ENCODE data around the gene ARID1B. TPM values are rescaled to one million over a fixed set of nuclear protein-coding genes. Genes with fewer than 3 reads are reported as not detected.

The ARID1B gene
- total RNA-seq, 1 experiment from 2014 or later: 63.9 TPM

DNA sequence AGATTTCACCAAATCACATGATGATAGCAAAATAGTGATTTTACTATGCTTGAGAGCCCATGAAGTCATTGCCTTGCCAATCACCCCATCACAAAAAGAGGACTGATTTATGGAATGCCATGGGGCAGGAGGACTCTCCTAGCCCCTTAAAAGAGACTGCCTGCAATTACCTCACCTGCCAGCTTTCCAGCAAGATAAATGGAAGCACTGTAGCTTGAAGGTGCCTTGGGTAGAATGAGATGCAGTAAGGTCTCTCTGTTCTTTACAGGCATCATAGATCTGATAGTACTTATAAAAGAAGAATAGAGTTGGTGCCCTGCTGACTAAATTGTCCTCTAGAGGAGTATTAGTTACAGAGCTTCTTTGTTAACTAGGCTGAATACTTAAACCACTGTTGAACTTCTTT, 303.8 kb downstream of the ARID1B start:
- H3K4me1 Mint-ChIP-seq (ENCODE audit: insufficient read depth, unreplicated experiment): no peaks in the 10 kb centered on the region
- H3K27me3 Mint-ChIP-seq (ENCODE audit: insufficient read depth, unreplicated experiment): no peaks in the 10 kb centered on the region
- no peaks in the 10 kb centered on the region for H3K9me3 Mint-ChIP-seq (ENCODE audit: unreplicated experiment)
- DNase-seq (ENCODE audit: unreplicated experiment): no peak
- no peak for TF ChIP-seq CTCF (IDR thresholded peaks at IDR 0.05; ENCODE audit: unreplicated experiment)
- ChIA-PET CTCF (interaction anchor here (0.6 kb wide), 1 partner anchor 1114 kb away, joined by 6 read pairs; no protein-coding TSS in a partner anchor), POLR2A (interaction anchor here (1.0 kb wide), 1 partner anchor 214 kb away, joined by 3 read pairs; no protein-coding TSS in a partner anchor)
- intact Hi-C loops (cut with micrococcal nuclease): no loop called here
- H3K4me3 Mint-ChIP-seq (ENCODE audit: unreplicated experiment): no peak overlapping the region
- BruUV-seq (replicated peaks): no TSS peak
- no peak overlapping the region for H3K27ac Mint-ChIP-seq (ENCODE audit: low read depth, unreplicated experiment)
- H3K36me3 Mint-ChIP-seq (ENCODE audit: insufficient read depth, unreplicated experiment): peaks cover 16% of the 10 kb centered on the region

DNA sequence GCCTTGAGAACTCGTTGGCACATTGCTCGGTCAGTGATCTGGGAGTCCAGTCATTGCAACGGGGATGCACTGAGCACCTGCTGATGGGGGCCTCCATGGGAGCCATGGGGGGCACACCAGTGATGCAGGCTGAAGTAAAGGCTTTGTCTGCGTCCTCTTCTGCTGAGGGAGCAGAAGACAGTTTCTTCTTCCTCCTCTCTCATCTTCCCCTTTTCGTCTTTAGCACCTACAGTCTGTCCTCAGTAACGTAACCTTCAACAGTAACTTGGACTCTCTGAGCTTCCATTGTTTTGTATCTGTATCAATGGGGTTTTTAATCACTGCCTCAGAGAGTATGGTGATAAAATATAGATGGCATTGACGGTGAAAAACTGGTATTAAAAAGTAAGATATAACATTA, 306.2 kb downstream of the ARID1B start:
- intact Hi-C loops (cut with micrococcal nuclease): no loop called here
- Mint-ChIP-seq H3K27ac (ENCODE audit: low read depth, unreplicated experiment) (no peak overlapping the region), H3K4me3 (ENCODE audit: unreplicated experiment) (no peak overlapping the region), H3K4me1 (ENCODE audit: insufficient read depth, unreplicated experiment) (no peaks in the 10 kb centered on the region), H3K36me3 (ENCODE audit: insufficient read depth, unreplicated experiment) (peaks cover 8% of the 10 kb centered on the region), H3K9me3 (ENCODE audit: unreplicated experiment) (no peaks in the 10 kb centered on the region), H3K27me3 (ENCODE audit: insufficient read depth, unreplicated experiment) (no peaks in the 10 kb centered on the region)
- ChIA-PET POLR2A (interaction anchor here (1.5 kb wide), 1 partner anchor 13 kb away, joined by 5 read pairs; no protein-coding TSS in a partner anchor), CTCF (interaction anchor here (1.0 kb wide), 1 partner anchor 13 kb away, joined by 3 read pairs; no protein-coding TSS in a partner anchor)
- no TSS peak for BruUV-seq (replicated peaks)
- TF ChIP-seq CTCF (IDR thresholded peaks at IDR 0.05; ENCODE audit: unreplicated experiment): no peak
- DNase-seq (ENCODE audit: unreplicated experiment): no peak

DNA sequence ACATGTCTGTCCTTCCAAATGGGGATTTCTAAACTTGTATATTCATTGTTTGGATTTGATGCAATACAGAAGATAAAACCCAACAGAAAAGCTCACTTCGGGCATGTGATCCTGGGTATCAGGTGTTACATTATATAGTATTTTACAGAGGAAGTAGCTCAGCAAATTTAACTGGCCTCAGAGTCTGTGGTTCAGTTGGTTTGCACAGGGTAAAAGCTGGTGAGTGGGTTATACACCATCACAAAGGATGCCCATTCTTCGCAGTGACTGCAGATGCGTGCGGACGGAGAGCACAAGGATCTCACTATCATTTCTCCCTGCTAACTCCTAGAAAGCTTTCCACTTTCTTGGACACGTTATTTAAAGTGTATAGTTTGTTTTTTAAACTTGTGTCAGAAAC, 309.5 kb downstream of the ARID1B start:
- H3K27ac Mint-ChIP-seq (ENCODE audit: low read depth, unreplicated experiment): no peak overlapping the region
- ChIA-PET POLR2A (no interaction called here), CTCF (interaction anchor here (0.6 to 0.7 kb wide), 3 partner anchors 98 to 964 kb away, joined by 3 read pairs; no protein-coding TSS in a partner anchor)
- peaks cover 8% of the 10 kb centered on the region for H3K36me3 Mint-ChIP-seq (ENCODE audit: insufficient read depth, unreplicated experiment)
- H3K4me1 Mint-ChIP-seq (ENCODE audit: insufficient read depth, unreplicated experiment): peaks cover 10% of the 10 kb centered on the region
- intact Hi-C loops (cut with micrococcal nuclease): no loop called here
- H3K27me3 Mint-ChIP-seq (ENCODE audit: insufficient read depth, unreplicated experiment): no peaks in the 10 kb centered on the region
- no peak overlapping the region for H3K4me3 Mint-ChIP-seq (ENCODE audit: unreplicated experiment)
- TF ChIP-seq CTCF (IDR thresholded peaks at IDR 0.05; ENCODE audit: unreplicated experiment): no peak
- no TSS peak for BruUV-seq (replicated peaks)
- no peak for DNase-seq (ENCODE audit: unreplicated experiment)
- H3K9me3 Mint-ChIP-seq (ENCODE audit: unreplicated experiment): no peaks in the 10 kb centered on the region

DNA sequence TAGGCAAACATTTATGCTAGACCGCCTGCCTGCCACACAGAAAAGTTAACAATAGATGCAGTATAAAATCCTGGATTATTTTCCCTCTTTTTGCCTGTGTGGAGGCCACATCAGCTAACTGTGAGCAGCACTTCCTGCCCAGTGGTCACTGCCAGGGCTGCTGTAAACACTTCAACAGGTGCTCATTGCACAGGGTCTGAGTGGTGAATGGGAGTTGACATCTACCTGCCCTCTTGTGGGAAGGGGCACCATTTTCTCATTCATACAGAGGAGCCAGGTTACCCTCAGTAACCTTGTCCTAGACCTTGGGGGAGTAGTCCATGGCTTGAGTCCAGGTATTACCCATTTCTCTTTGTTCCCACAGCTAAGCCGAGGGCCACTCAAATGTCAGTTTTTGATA, 310.8 kb downstream of the ARID1B start:
- POLR2A ChIA-PET: no interaction called here
- DNase-seq (ENCODE audit: unreplicated experiment): no peak
- Mint-ChIP-seq H3K9me3 (ENCODE audit: unreplicated experiment) (no peaks in the 10 kb centered on the region), H3K36me3 (ENCODE audit: insufficient read depth, unreplicated experiment) (peaks cover 11% of the 10 kb centered on the region), H3K27me3 (ENCODE audit: insufficient read depth, unreplicated experiment) (no peaks in the 10 kb centered on the region), H3K4me3 (ENCODE audit: unreplicated experiment) (no peak overlapping the region), H3K4me1 (ENCODE audit: insufficient read depth, unreplicated experiment) (peaks cover 10% of the 10 kb centered on the region), H3K27ac (ENCODE audit: low read depth, unreplicated experiment) (no peak overlapping the region)
- no peak for TF ChIP-seq CTCF (IDR thresholded peaks at IDR 0.05; ENCODE audit: unreplicated experiment)
- intact Hi-C loops (cut with micrococcal nuclease): no loop called here
- CTCF ChIA-PET: interaction anchor here (0.7 kb wide), 1 partner anchor 273 kb away, joined by 3 read pairs; no protein-coding TSS in a partner anchor
- no TSS peak for BruUV-seq (replicated peaks)

Measured in MCF 10A (cell line).